Endothelial cell of umbilical vein (primary cell): ENCODE data around the gene WSB1. TPM values are rescaled to one million over a fixed set of nuclear protein-coding genes. Genes with fewer than 3 reads are reported as not detected.

ENCODE experiments used
- BruUV-seq: library from RNA; stranded (reverse); fragments of 400-500 nt; replicated peaks from 2 replicates; lab custom pipeline; 2021; lab: Mats Ljungman, UMichigan
- CTCF ChIA-PET: fragments of 300-600, 350-600 bp; sonication (Branson Sonifier 250); formaldehyde crosslinking; loops from one replicate; lab custom pipeline; 2021; ENCODE audit warnings: antibody characterized with exemption, inconsistent platforms; lab: Charles Lee
- POLR2A ChIA-PET: fragments of 300-600, 350-600 bp; sonication (Branson Sonifier 250); formaldehyde crosslinking; loops from one replicate; lab custom pipeline; 2021; ENCODE audit warnings: antibody characterized with exemption, inconsistent platforms; lab: Charles Lee
- DNase-seq: peaks from one replicate; pipeline ENCODE4 v3.0.0-alpha.2; 2011; ENCODE audit warnings: low read depth, low spot score
- FAIRE-seq: peaks from 2 replicates; lab custom pipeline; 2011; peaks lifted over from hg19 to GRCh38; lab: Jason Lieb, UNC
- H2AFZ ChIP-seq: 2 replicates; pipeline ENCODE4 v1.6.0; 2012; ENCODE audit warnings: low read depth, low read length, control low read depth, inconsistent platforms
- H3K27ac ChIP-seq: 2 replicates; pipeline ENCODE4 v1.5.1; 2011; ENCODE audit warnings: low read depth, mild to moderate bottlenecking, control low read depth, low read length, moderate library complexity; ENCODE audit not compliant: insufficient read depth
- H3K27me3 ChIP-seq, 2 experiments: 2 replicates each; pipeline versions ENCODE4 v1.6.0 to v1.6.1; 2011; ENCODE audit warnings: low read length in 2 of 2, mixed read lengths in 1 of 2; ENCODE audit not compliant: control insufficient read depth in 2 of 2, insufficient read depth in 2 of 2
- H3K36me3 ChIP-seq, 2 experiments: 2 replicates in 1 of 2; 3 replicates in 1 of 2; pipeline ENCODE4 v1.5.1; 2011; ENCODE audit warnings: low read length in 2 of 2, mild to moderate bottlenecking in 1 of 2, moderate library complexity in 1 of 2; ENCODE audit not compliant: control insufficient read depth in 2 of 2, insufficient read depth in 2 of 2; ENCODE audit errors: extremely low read depth in 1 of 2
- H3K4me1 ChIP-seq: 3 replicates; pipeline ENCODE4 v1.5.1; 2011; ENCODE audit warnings: mild to moderate bottlenecking, low read length; ENCODE audit not compliant: control insufficient read depth, insufficient read depth; ENCODE audit errors: extremely low read depth
- H3K4me2 ChIP-seq: 2 replicates; pipeline ENCODE4 v1.6.1; 2011; ENCODE audit warnings: low read length, control low read depth, mixed read lengths; ENCODE audit not compliant: insufficient read depth
- H3K4me3 ChIP-seq, 3 experiments: fragments of 200-600 bp in 1 of 3; sonication (generic), shearing (Covaris generic) in 1 of 3; replicated peaks in 1 of 3; 2 replicates each; pipeline ENCODE4 v1.5.1; 2011 to 2016; ENCODE audit warnings: control low read depth in 3 of 3, low read length in 3 of 3, mild to moderate bottlenecking in 2 of 3, inconsistent platforms in 1 of 3, low read depth in 1 of 3, moderate library complexity in 1 of 3; ENCODE audit not compliant: insufficient read depth in 1 of 3
- H3K79me2 ChIP-seq: 2 replicates; pipeline ENCODE4 v1.6.0; 2012; ENCODE audit warnings: low read length, inconsistent platforms; ENCODE audit not compliant: control insufficient read depth, insufficient read depth
- H3K9ac ChIP-seq: replicated peaks from 2 replicates; pipeline ENCODE3; 2011; ENCODE audit warnings: low read length, control low read depth; ENCODE audit not compliant: insufficient read depth; ENCODE audit errors: extremely low read depth
- H3K9me1 ChIP-seq: replicated peaks from 3 replicates; pipeline ENCODE4 v1.6.0; 2011; ENCODE audit warnings: mild to moderate bottlenecking, low read length; ENCODE audit not compliant: control insufficient read depth, insufficient read depth; ENCODE audit errors: extremely low read depth
- H3K9me3 ChIP-seq: replicated peaks from 2 replicates; pipeline ENCODE4 v1.5.1; 2012; ENCODE audit warnings: low read length, inconsistent platforms; ENCODE audit not compliant: control insufficient read depth, insufficient read depth
- H4K20me1 ChIP-seq: replicated peaks from 2 replicates; pipeline ENCODE3; 2011; ENCODE audit warnings: mild to moderate bottlenecking, low read length; ENCODE audit not compliant: control insufficient read depth, insufficient read depth; ENCODE audit errors: extremely low read depth
- CTCF ChIP-seq, 2 donors: IDR thresholded peaks; 1 replicate in 1 of 2; 2 replicates in 1 of 2; pipeline ENCODE4 v1.5.1; 2011; ENCODE audit warnings: low read length in 2 of 2, mild to moderate bottlenecking in 2 of 2, moderate library complexity in 2 of 2, control low read depth in 1 of 2, inconsistent platforms in 1 of 2, low read depth in 1 of 2; ENCODE audit not compliant: insufficient read depth in 1 of 2; ENCODE audit errors: extremely low read depth in 1 of 2
- EZH2 ChIP-seq: IDR thresholded peaks from 2 replicates; pipeline ENCODE4 v1.6.1; 2012; ENCODE audit warnings: borderline replicate concordance, low read depth, mild to moderate bottlenecking, moderate library complexity, low read length, inconsistent platforms; ENCODE audit not compliant: severe bottlenecking
- FOS ChIP-seq: IDR thresholded peaks from 2 replicates; pipeline ENCODE4 v1.6.1; 2011; ENCODE audit warnings: mild to moderate bottlenecking, low read length, moderate library complexity, borderline replicate concordance; ENCODE audit not compliant: insufficient read depth
- GATA2 ChIP-seq: IDR thresholded peaks from 2 replicates; pipeline ENCODE4 v1.7.0; 2011; ENCODE audit warnings: low read depth, mild to moderate bottlenecking, moderate library complexity, mixed read lengths, low read length; ENCODE audit not compliant: insufficient read length, insufficient read depth
- JUN ChIP-seq: IDR thresholded peaks from 2 replicates; pipeline ENCODE4 v1.6.1; 2011; ENCODE audit warnings: borderline replicate concordance, low read depth; ENCODE audit not compliant: insufficient read length, insufficient read depth
- MAX ChIP-seq: IDR thresholded peaks from 2 replicates; pipeline ENCODE4 v1.6.1; 2011; ENCODE audit not compliant: insufficient read depth, insufficient read length
- MYC ChIP-seq: IDR thresholded peaks from one replicate; pipeline ENCODE4 v1.6.1; 2011; ENCODE audit warnings: mild to moderate bottlenecking, low read depth, low read length
- POLR2A ChIP-seq: IDR thresholded peaks from 2 replicates; pipeline ENCODE4 v1.6.1; 2012; ENCODE audit warnings: low read depth, mild to moderate bottlenecking, control low read depth, low read length
- POLR2AphosphoS5 ChIP-seq: IDR thresholded peaks from 2 replicates; pipeline ENCODE4 v1.6.1; 2012; ENCODE audit warnings: low read depth, mild to moderate bottlenecking, control low read depth, low read length, moderate library complexity; ENCODE audit not compliant: insufficient read depth
- dilution Hi-C: fragments of 300-500 bp; cut with MboI; formaldehyde crosslinking; loops from one replicate; pipeline ENCODE4 v1.15.0; 2019; ENCODE audit warnings: low sequenced_read_pairs; ENCODE audit not compliant: extremely low pct_ligation_motif_present
- intact Hi-C: fragments of 100-400 bp; cut with micrococcal nuclease; formaldehyde crosslinking; loops from one replicate; pipeline ENCODE4 v1.10.0; 2022
- polyA plus RNA-seq, 4 experiments: library from polyadenylated mRNA; depleted of rRNA in 3 of 4; stranded (reverse) in 3 of 4; unstranded in 1 of 4; fragments of >200 nt; gene quantifications; 2 replicates each; pipeline versions ENCODE4 v1.2.1 to v1.2.3, GENCODE V29; 2011 to 2012; ENCODE audit warnings: missing spikeins in 1 of 4
- total RNA-seq: library from RNA; stranded (reverse); gene quantifications from 2 replicates; pipeline ENCODE4 v1.2.3, GENCODE V29; 2021

Gene WSB1
- total and polyA plus RNA-seq, 2 donors (not counting 3 experiments of a cell fraction or from before 2014, with no cell fraction given): 471 to 736 TPM

GRCh38 chr17:27354051-27354490 is 60.2 kb downstream of the WSB1 start:
- intact Hi-C loops (loop anchor here (1.0 to 5.0 kb wide), 4 partner anchors 26 to 298 kb away; no protein-coding TSS in a partner anchor), dilution Hi-C loops (no loop called here)
- H3K9ac ChIP-seq: peak overlapping the region; percentile 62
- peak overlapping the region; percentile 15 for H3K4me2 ChIP-seq
- H4K20me1 ChIP-seq: no peaks in the 10 kb centered on the region
- BruUV-seq: TSS peak; percentile 72
- no peaks in the 10 kb centered on the region for H3K9me3 ChIP-seq
- H3K4me1 ChIP-seq: peaks cover 40% of the 10 kb centered on the region
- H3K79me2 ChIP-seq: no peaks in the 10 kb centered on the region
- H3K27me3 ChIP-seq: no peaks in the 10 kb centered on the region
- no peaks in the 10 kb centered on the region for H3K36me3 ChIP-seq
- POLR2A ChIA-PET: no interaction called here
- peak overlapping the region; percentile 65 for H3K27ac ChIP-seq
- FAIRE-seq (peak; percentile 4), DNase-seq (no peak)
- TF ChIP-seq FOS (no peak), POLR2AphosphoS5 (no peak), POLR2A (peak; percentile 4)
- peak overlapping the region in 1 of 3 experiments; percentile 20 for H3K4me3 ChIP-seq
- CTCF ChIA-PET: interaction anchor here (0.5 to 4.7 kb wide), 27 partner anchors 10 to 278 kb away, joined by 3 to 73 read pairs (median 5); partner anchors contain the start of gene KSR1
- no peaks in the 10 kb centered on the region for H3K9me1 ChIP-seq
- peak overlapping the region; percentile 23 for H2AFZ ChIP-seq

GRCh38 chr17:27354491-27355081 is 60.7 kb downstream of the WSB1 start:
- Histone ChIP-seq H3K79me2 (no peaks in the 10 kb centered on the region), H2AFZ (peak overlapping the region; percentile 23), H3K4me2 (no peak overlapping the region), H3K27ac (peak overlapping the region; percentile 65), H4K20me1 (no peaks in the 10 kb centered on the region), H3K9me1 (no peaks in the 10 kb centered on the region), H3K27me3 (no peaks in the 10 kb centered on the region), H3K9me3 (no peaks in the 10 kb centered on the region), H3K4me1 (peaks cover 35% of the 10 kb centered on the region), H3K36me3 (no peaks in the 10 kb centered on the region), H3K9ac (peak overlapping the region; percentile 62), H3K4me3 (no peak overlapping the region)
- DNase-seq (no peak), FAIRE-seq (peak; percentile 31)
- no TSS peak for BruUV-seq
- dilution Hi-C loops (no loop called here), intact Hi-C loops (loop anchor here (1.0 to 5.0 kb wide), 4 partner anchors 26 to 298 kb away; no protein-coding TSS in a partner anchor)
- ChIA-PET POLR2A (no interaction called here), CTCF (interaction anchor here (0.5 to 4.7 kb wide), 30 partner anchors 10 to 296 kb away, joined by 3 to 73 read pairs (median 4); partner anchors contain the start of gene KSR1)
- TF ChIP-seq POLR2A (no peak), MAX (no peak), EZH2 (no peak), CTCF (IDR thresholded peaks at IDR 0.05; ENCODE audit: extremely low read depth in 1 of 2, insufficient read depth in 1 of 2, low read depth in 1 of 2, low read length in 2 of 2) (no peak), JUN (no peak), GATA2 (no peak), MYC (no peak), FOS (no peak), POLR2AphosphoS5 (no peak)
